ENCODE results near the gene COA1. TPM values are rescaled to one million over a fixed set of nuclear protein-coding genes. Genes with fewer than 3 reads are reported as not detected.
"Not testable (repeated sequence)": the region's sequence is repeated elsewhere in the genome, so short reads cannot be mapped to it uniquely, and the experiment has no call there.

The COA1 gene
- total RNA-seq, 4 donors from 2014 or later = 59.4 to 72.0 (median 68.7) TPM

GRCh38 chr7:43694399-43694748, 34.9 kb downstream of the COA1 start:
- Histone ChIP-seq H3K27ac (no peak overlapping the region), H3K36me3 (no peaks in the 10 kb centered on the region), H3K9me3 (no peaks in the 10 kb centered on the region), H3K4me3 (replicated peaks in 1 of 3) (no peak overlapping the region), H3K4me1 (no peaks in the 10 kb centered on the region), H3K27me3 (no peaks in the 10 kb centered on the region)
- intact Hi-C loops (cut with DNase I) = loop anchor here (10.0 kb wide), 1 partner anchor 50 kb away; no protein-coding TSS in a partner anchor
- WGBS, 2 donors = 100% methylated on average over 2 of the region's 2 CpGs
- TF ChIP-seq CTCF (IDR thresholded peaks at IDR 0.05) (no peak), POLR2A (IDR thresholded peaks at IDR 0.05) (no peak)
- no peak for DNase-seq

DNA sequence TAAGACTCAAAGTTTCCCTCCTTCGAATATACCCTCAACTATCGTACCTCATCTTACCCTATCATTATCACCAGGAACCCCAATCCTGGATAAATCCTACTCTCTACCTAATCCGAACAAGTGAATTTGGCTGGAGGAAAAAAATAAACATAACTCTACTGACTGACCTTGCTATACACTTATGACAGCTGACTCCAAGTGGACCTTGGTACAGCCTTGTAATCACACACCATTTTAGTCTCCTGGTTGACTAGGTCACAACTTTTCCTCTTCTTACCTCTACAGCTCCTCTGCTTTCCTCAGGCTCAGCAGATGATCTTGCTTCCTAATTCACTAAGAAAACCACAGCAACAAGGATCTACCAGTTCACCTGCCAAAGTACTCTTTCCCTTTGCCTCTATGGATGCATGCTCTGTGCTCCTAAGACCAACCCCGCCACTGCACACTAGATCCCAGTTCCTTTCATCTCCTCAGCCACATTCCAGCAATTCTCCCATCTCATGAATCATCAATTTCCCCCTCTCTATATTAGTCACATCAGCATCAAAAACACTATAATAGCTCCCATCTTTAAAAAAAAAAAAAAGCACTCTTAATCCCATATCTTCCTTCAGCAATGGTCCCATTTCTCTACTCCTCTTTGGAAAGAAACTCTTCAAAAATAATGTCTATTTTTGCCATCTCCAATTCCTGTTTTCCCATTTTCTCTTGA, 35.5 kb downstream of the COA1 start:
- H3K27ac ChIP-seq = no peak overlapping the region
- intact Hi-C loops (cut with DNase I) = loop anchor here (10.0 kb wide), 1 partner anchor 49 kb away; no protein-coding TSS in a partner anchor

DNA sequence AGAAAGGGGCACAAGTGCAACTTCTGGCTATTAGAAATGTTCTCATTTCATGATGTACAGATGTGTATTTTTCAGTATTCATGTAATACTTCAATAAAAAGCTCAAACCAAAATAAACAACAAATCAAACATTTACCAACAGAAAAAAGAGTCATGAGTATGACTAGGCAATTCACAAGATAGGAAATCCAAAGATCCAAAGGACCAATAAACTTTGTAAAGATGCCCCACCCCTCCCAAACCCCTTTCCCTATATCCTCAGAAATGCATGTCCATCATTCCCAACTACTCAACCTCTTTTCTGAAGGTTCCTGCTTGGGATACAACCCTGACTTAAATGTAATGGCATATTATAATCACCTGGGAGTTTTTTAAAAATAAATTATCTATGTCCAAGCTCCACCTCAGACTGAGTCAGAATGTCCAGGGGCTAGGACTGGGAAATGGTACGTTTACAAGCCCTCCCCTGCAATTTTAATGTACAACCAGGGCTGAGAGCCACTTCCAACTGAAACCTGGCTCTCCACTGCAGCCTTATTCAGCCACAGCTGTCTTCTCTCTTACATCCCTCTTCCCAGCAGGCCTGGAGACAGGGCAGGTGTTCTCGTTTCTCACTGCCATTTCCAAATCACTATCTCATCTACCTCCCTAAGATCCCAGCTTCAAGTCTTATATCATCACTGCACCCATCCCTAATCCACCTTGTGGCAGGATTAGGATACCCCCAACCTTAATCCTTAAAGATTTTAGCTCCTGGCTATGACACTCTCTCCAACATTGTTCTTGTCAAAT, 36.5 kb downstream of the COA1 start:
- intact Hi-C loops (cut with DNase I) = loop anchor here (10.0 kb wide), 1 partner anchor 48 kb away; no protein-coding TSS in a partner anchor
- 84 to 87% methylated on average over 2 of the region's 2 CpGs for WGBS, 2 donors

More for the DNA sequence above, 35.5 kb downstream of the COA1 start:
- Histone ChIP-seq H3K27me3 (no peaks in the 10 kb centered on the region), H3K4me1 (no peaks in the 10 kb centered on the region), H3K4me3 (replicated peaks in 1 of 3) (no peak overlapping the region), H3K9me3 (no peaks in the 10 kb centered on the region), H3K36me3 (no peaks in the 10 kb centered on the region)
- 96 to 99% methylated on average over 4 of the region's 4 CpGs for WGBS, 2 donors
- TF ChIP-seq CTCF (IDR thresholded peaks at IDR 0.05) (no peak), POLR2A (IDR thresholded peaks at IDR 0.05) (no peak)
- no peak for DNase-seq

DNA sequence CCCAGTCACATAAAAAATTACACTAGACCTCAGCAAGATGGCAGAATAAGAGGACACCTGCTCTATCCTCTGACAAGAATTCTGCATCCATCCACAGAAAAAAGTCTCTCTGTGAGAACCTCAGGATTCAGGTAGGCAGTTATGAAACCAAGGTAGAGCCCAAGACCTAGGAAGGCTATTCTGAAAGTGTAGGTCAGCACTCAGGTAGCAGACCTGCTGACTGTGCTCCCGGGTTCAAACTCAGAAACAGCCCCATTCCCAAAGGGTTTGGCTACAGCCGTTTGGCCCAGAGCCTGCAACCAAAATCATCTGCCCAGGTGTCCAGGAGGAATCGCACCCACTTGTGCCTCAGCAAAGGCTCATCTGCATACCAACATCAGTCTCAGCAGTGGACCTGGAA, 37.7 kb downstream of the COA1 start:
- no peak overlapping the region for H3K27ac ChIP-seq
- no peak for TF ChIP-seq POLR2A (IDR thresholded peaks at IDR 0.05)
- no peak for TF ChIP-seq CTCF (IDR thresholded peaks at IDR 0.05)
- no peak overlapping the region for H3K4me3 ChIP-seq (replicated peaks in 1 of 3)
- H3K27me3 ChIP-seq = no peaks in the 10 kb centered on the region
- no peak for DNase-seq
- intact Hi-C loops (cut with DNase I) = loop anchor here (10.0 kb wide), 1 partner anchor 47 kb away; no protein-coding TSS in a partner anchor
- H3K4me1 ChIP-seq = no peaks in the 10 kb centered on the region
- no peaks in the 10 kb centered on the region for H3K9me3 ChIP-seq
- 82 to 87% methylated on average over 3 of the region's 3 CpGs for whole genome bisulfite sequencing, 2 donors
- H3K36me3 ChIP-seq = no peaks in the 10 kb centered on the region

More for the DNA sequence above, 36.5 kb downstream of the COA1 start:
- TF ChIP-seq CTCF (IDR thresholded peaks at IDR 0.05) = no peak
- no peak for TF ChIP-seq POLR2A (IDR thresholded peaks at IDR 0.05)
- H3K36me3 ChIP-seq = no peaks in the 10 kb centered on the region
- no peak for DNase-seq
- H3K4me3 ChIP-seq (replicated peaks in 1 of 3) = no peak overlapping the region
- H3K27me3 ChIP-seq = no peaks in the 10 kb centered on the region
- no peaks in the 10 kb centered on the region for H3K9me3 ChIP-seq
- H3K27ac ChIP-seq = no peak overlapping the region
- no peaks in the 10 kb centered on the region for H3K4me1 ChIP-seq

- Histone ChIP-seq H3K4me3 (replicated peaks in 1 of 3) (no peak overlapping the region), H3K9me3 (no peaks in the 10 kb centered on the region), H3K27me3 (no peaks in the 10 kb centered on the region), H3K36me3 (no peaks in the 10 kb centered on the region), H3K4me1 (no peaks in the 10 kb centered on the region), H3K27ac (no peak overlapping the region)
- WGBS, 2 donors = 96 to 100% methylated on average over 1 of the region's 1 CpG
- TF ChIP-seq CTCF (IDR thresholded peaks at IDR 0.05) (no peak), POLR2A (IDR thresholded peaks at IDR 0.05) (no peak)
- intact Hi-C loops (cut with DNase I) = no loop called here
- no peak for DNase-seq
Observed at GRCh38 chr7:43689115-43689514, 40.2 kb downstream of the COA1 start.

DNA sequence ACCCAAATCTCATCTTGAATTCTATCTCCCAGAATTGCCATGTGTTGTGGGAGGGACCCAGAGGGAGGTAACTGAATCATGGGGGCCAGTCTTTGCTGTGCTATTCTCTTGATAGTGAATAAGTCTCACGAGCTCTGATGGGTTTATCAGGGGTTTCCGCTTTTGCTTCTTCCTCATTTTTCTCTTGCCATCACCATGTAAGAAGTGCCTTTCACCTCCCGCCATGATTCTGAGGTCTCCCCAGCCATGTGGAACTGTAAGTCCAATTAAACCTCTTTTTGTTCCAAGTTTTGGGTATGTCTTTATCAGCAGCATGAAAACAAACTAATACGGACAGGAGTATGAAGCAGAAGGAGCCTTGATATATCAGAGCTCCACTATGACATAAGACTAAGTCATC, 41.5 kb downstream of the COA1 start:
- H3K4me1 ChIP-seq; intact Hi-C loops (cut with DNase I); H3K27ac ChIP-seq; H3K27me3 ChIP-seq; H3K36me3 ChIP-seq; DNase-seq; H3K9me3 ChIP-seq; H3K4me3 ChIP-seq (replicated peaks in 1 of 3): not testable (repeated sequence)
- WGBS, 2 donors = 98 to 99% methylated on average over 4 of the region's 4 CpGs
